IPS-15b (cell line): Measurements from ENCODE around the gene CMTR2.

Source experiments
- H3K27me3 ChIP-seq: one replicate; pipeline ENCODE4 v1.6.1; 2013; ENCODE audit warnings: low read length; ENCODE audit not compliant: control insufficient read depth, insufficient read depth
- H3K36me3 ChIP-seq: one replicate; pipeline ENCODE4 v1.6.1; 2013; ENCODE audit warnings: low read length; ENCODE audit not compliant: control insufficient read depth, insufficient read depth
- H3K4me1 ChIP-seq: one replicate; pipeline ENCODE4 v1.6.1; 2013; ENCODE audit warnings: mild to moderate bottlenecking, low read length; ENCODE audit not compliant: control insufficient read depth, insufficient read depth
- H3K4me3 ChIP-seq: one replicate; pipeline ENCODE4 v1.5.1; 2013; ENCODE audit warnings: low read depth, low read length
- H3K9ac ChIP-seq: one replicate; pipeline ENCODE4 v1.6.1; 2013; ENCODE audit warnings: low read depth, mild to moderate bottlenecking, low read length
- H3K9me3 ChIP-seq: one replicate; pipeline ENCODE4 v1.6.1; 2013; ENCODE audit warnings: mild to moderate bottlenecking, low read length; ENCODE audit not compliant: control insufficient read depth, insufficient read depth

CMTR2 gene

GRCh38 chr16:71247478-71247877, 41.7 kb downstream of the CMTR2 start:
- H3K4me1 ChIP-seq = peaks cover 3% of the 10 kb centered on the region
- H3K27me3 ChIP-seq = no peaks in the 10 kb centered on the region
- H3K36me3 ChIP-seq = no peaks in the 10 kb centered on the region
- no peak overlapping the region for H3K4me3 ChIP-seq
- H3K9ac ChIP-seq = no peak overlapping the region
- H3K9me3 ChIP-seq = no peaks in the 10 kb centered on the region

- Histone ChIP-seq H3K4me1 (peaks cover 3% of the 10 kb centered on the region), H3K27me3 (no peaks in the 10 kb centered on the region)
Measured at GRCh38 chr16:71246309-71246708, 42.9 kb downstream of the CMTR2 start.

GRCh38 chr16:71244521-71244920, 44.7 kb downstream of the CMTR2 start:
- no peaks in the 10 kb centered on the region for H3K36me3 ChIP-seq
- no peaks in the 10 kb centered on the region for H3K9me3 ChIP-seq
- H3K9ac ChIP-seq = no peak overlapping the region
- H3K4me1 ChIP-seq = peaks cover 3% of the 10 kb centered on the region
- no peak overlapping the region for H3K4me3 ChIP-seq
- H3K27me3 ChIP-seq = no peaks in the 10 kb centered on the region

More at GRCh38 chr16:71246309-71246708, 42.9 kb downstream of the CMTR2 start:
- H3K9ac ChIP-seq = no peak overlapping the region
- no peak overlapping the region for H3K4me3 ChIP-seq
- H3K36me3 ChIP-seq = no peaks in the 10 kb centered on the region
- H3K9me3 ChIP-seq = no peaks in the 10 kb centered on the region

- Histone ChIP-seq H3K4me3 (no peak overlapping the region), H3K36me3 (no peaks in the 10 kb centered on the region), H3K27me3 (no peaks in the 10 kb centered on the region), H3K4me1 (no peaks in the 10 kb centered on the region), H3K9me3 (no peaks in the 10 kb centered on the region), H3K9ac (no peak overlapping the region)
Measured at GRCh38 chr16:71242601-71243000, 46.6 kb downstream of the CMTR2 start.

- Histone ChIP-seq H3K4me3 (no peak overlapping the region), H3K4me1 (no peaks in the 10 kb centered on the region), H3K27me3 (no peaks in the 10 kb centered on the region), H3K9me3 (peaks cover under 1% of the 10 kb centered on the region), H3K9ac (no peak overlapping the region), H3K36me3 (no peaks in the 10 kb centered on the region)
Measured at GRCh38 chr16:71242036-71242435, 47.2 kb downstream of the CMTR2 start.
